GM10266 (cell line): Measurements from ENCODE around the gene CBLB.

Experiments
- DNase-seq: peaks from one replicate; pipeline ENCODE4 v3.0.0; 2012; ENCODE audit errors: extremely low spot score
- CTCF ChIP-seq: IDR thresholded peaks from 2 replicates; pipeline ENCODE4 v1.5.1; 2012; ENCODE audit warnings: mild to moderate bottlenecking, low read depth; ENCODE audit not compliant: control insufficient read depth, insufficient read depth; ENCODE audit errors: missing control alignments

CBLB gene

GRCh38 chr3:105678017-105678416 lies 190.8 kb downstream of the CBLB start:
- DNase-seq, result no peak
- TF ChIP-seq CTCF, result no peak

GRCh38 chr3:105676621-105677300 lies 192.1 kb downstream of the CBLB start:
- TF ChIP-seq CTCF, result no peak
- no peak for DNase-seq

GRCh38 chr3:105674437-105675065 lies 194.3 kb downstream of the CBLB start:
- DNase-seq, result no peak
- no peak for TF ChIP-seq CTCF

GRCh38 chr3:105672996-105673395 lies 195.8 kb downstream of the CBLB start:
- TF ChIP-seq CTCF, result no peak
- DNase-seq, result no peak

GRCh38 chr3:105662306-105662705 lies 206.5 kb downstream of the CBLB start:
- DNase-seq, result no peak
- TF ChIP-seq CTCF, result no peak

- TF ChIP-seq CTCF, result no peak
- DNase-seq, result no peak
These were observed 207.4 kb downstream of the CBLB start for GRCh38 chr3:105661461-105661860.
